ENCODE data around the gene GRIP2. TPM values are rescaled to one million over a fixed set of nuclear protein-coding genes. Genes with fewer than 3 reads are reported as not detected.

The GRIP2 gene
- total and polyA plus RNA-seq, 9 of the 15 experiments (the other 6 are each of a cell fraction or from before 2014, with no cell fraction given): 0.01 TPM; not detected in 7

DNA sequence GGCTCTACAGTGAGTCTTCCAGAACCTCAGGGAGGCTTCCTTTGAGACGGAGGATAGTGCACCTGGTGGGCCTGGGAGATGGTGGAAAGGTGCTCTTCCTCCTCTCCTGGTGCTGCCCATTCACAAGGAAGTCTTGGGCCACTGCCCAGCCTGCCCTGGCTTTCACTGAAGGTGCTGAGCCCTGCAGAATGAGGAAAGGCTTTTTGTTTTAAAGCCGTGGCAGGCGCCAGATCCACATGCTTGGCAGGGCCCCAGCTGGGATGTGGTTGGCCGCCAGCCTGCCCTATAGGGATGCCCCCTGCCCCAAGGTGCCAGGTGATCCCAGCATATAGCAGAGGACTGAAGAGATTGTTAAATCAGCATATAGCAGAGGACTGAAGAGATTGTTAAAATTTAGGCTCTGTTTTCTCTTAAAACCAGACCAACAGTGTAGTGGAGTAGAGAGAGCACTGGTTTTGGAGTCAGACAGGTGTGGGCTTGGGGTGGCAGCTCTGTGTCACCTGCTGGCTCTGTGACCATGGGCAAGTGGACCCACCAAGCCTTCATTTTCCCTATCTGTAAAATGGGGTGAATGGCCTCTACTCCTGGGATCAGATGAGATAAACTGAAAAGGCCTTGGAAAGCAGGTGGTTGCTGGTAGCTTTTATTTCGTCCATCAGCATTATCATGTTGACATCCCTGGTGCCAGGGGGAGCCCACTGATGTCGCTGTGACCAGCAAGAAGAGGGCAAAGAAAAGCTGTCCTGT lies 84.4 kb downstream of the GRIP2 start:
- DNase-seq (ENCODE audit: extremely low read depth in 1 of 4, low spot score in 3 of 4): no peak
- ATAC-seq: no peak
- peaks cover 5 to 9% of the 10 kb centered on the region in 2 experiments; a peak in 3 of 5 replicates for H3K4me1 ChIP-seq (replicated peaks in 1 of 2; ENCODE audit: control insufficient read depth in 2 of 2, insufficient read depth in 2 of 2, low read length in 2 of 2)
- H3K27me3 ChIP-seq (ENCODE audit: control insufficient read depth in 2 of 2, insufficient read depth in 2 of 2, low read length in 2 of 2): no peaks in the 10 kb centered on the region
- H3K79me2 ChIP-seq (ENCODE audit: control insufficient read depth, insufficient read depth, low read length): no peaks in the 10 kb centered on the region
- H4K20me1 ChIP-seq (replicated peaks; ENCODE audit: control insufficient read depth, insufficient read depth, low read length): peaks cover 3% of the 10 kb centered on the region; the same call in 1 of the 2 replicates
- ChIA-PET POLR2A (interaction anchor here (0.6 to 1.2 kb wide), 5 partner anchors 8 to 267 kb away, joined by 3 to 4 read pairs (median 3); no protein-coding TSS in a partner anchor), CTCF (ENCODE audit: low intra/inter-chr PET ratio) (no interaction called here)
- H3K4me2 ChIP-seq (ENCODE audit: insufficient read depth, low read length): no peak overlapping the region
- intact Hi-C loops (cut with micrococcal nuclease) (no loop called here), in situ Hi-C loops (cut with MboI) (no loop called here)
- no TSS peak for BruUV-seq (replicated peaks)
- no peak for FAIRE-seq
- no peaks in the 10 kb centered on the region for H3K9me3 ChIP-seq (replicated peaks; ENCODE audit: control insufficient read depth, insufficient read depth, low read depth, low read length)
- 0 out of 2 replicates have a peak, but pooled peaks have one; percentile 14 for TF ChIP-seq CBX1 (IDR thresholded peaks at IDR 0.05; ENCODE audit: low read depth)
- TF ChIP-seq MYC (IDR thresholded peaks at IDR 0.05; ENCODE audit: low read depth, low read length): no peak
- no peak for TF ChIP-seq MYC (CRISPR knock-in tag; IDR thresholded peaks at IDR 0.05; ENCODE audit: borderline replicate concordance, low read depth)
- TF ChIP-seq, protein P1, sequence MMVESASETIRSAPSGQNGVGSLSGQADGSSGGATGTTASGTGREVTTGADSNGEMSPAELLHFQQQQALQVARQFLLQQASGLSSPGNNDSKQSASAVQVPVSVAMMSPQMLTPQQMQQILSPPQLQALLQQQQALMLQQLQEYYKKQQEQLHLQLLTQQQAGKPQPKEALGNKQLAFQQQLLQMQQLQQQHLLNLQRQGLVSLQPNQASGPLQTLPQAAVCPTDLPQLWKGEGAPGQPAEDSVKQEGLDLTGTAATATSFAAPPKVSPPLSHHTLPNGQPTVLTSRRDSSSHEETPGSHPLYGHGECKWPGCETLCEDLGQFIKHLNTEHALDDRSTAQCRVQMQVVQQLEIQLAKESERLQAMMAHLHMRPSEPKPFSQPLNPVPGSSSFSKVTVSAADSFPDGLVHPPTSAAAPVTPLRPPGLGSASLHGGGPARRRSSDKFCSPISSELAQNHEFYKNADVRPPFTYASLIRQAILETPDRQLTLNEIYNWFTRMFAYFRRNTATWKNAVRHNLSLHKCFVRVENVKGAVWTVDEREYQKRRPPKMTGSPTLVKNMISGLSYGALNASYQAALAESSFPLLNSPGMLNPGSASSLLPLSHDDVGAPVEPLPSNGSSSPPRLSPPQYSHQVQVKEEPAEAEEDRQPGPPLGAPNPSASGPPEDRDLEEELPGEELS (CRISPR knock-in tag; IDR thresholded peaks at IDR 0.05; ENCODE audit: borderline replicate concordance): no peak
- peak; percentile 19 for TF ChIP-seq POLR2B (IDR thresholded peaks at IDR 0.05; ENCODE audit: low read depth, partially characterized antibody)
- TF ChIP-seq SUPT5H (IDR thresholded peaks at IDR 0.05): peak; percentile 47
- peak; percentile 52; the same call in 1 of the 2 replicates for TF ChIP-seq POLR2G (IDR thresholded peaks at IDR 0.05; ENCODE audit: low read depth, low read length)
- peak; percentile 55 for TF ChIP-seq ADNP (tag; IDR thresholded peaks at IDR 0.05)
- TF ChIP-seq BCOR (IDR thresholded peaks at IDR 0.05): peak; percentile 83
- TF ChIP-seq RBM25 (IDR thresholded peaks at IDR 0.05; ENCODE audit: low read depth, low read length, severe bottlenecking): peak; percentile 85
- TF ChIP-seq PTBP1 (IDR thresholded peaks at IDR 0.05; ENCODE audit: low read depth, low read length): peak; percentile 73; the same call in 1 of the 2 replicates
- TF ChIP-seq NONO (IDR thresholded peaks at IDR 0.05; ENCODE audit: low read depth in 2 of 2, low read length in 1 of 2): no peak
- peak; percentile 42 to 55; a peak in 2 of 4 replicates for TF ChIP-seq KDM1A (IDR thresholded peaks at IDR 0.05)
- TF ChIP-seq, protein P2, sequence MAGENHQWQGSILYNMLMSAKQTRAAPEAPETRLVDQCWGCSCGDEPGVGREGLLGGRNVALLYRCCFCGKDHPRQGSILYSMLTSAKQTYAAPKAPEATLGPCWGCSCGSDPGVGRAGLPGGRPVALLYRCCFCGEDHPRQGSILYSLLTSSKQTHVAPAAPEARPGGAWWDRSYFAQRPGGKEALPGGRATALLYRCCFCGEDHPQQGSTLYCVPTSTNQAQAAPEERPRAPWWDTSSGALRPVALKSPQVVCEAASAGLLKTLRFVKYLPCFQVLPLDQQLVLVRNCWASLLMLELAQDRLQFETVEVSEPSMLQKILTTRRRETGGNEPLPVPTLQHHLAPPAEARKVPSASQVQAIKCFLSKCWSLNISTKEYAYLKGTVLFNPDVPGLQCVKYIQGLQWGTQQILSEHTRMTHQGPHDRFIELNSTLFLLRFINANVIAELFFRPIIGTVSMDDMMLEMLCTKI (IDR thresholded peaks at IDR 0.05; ENCODE audit: partially characterized antibody): no peak
- TF ChIP-seq RBM22 (IDR thresholded peaks at IDR 0.05; ENCODE audit: low read depth, low read length, poor library complexity, severe bottlenecking): peak; percentile 75
- no peak for TF ChIP-seq CEBPB (tag; IDR thresholded peaks at IDR 0.05)
- peak; percentile 39 for TF ChIP-seq CHD4 (IDR thresholded peaks at IDR 0.05; ENCODE audit: insufficient read depth, insufficient replicate concordance, low read depth, low read length, poor library complexity, severe bottlenecking)
- TF ChIP-seq, protein P3, sequence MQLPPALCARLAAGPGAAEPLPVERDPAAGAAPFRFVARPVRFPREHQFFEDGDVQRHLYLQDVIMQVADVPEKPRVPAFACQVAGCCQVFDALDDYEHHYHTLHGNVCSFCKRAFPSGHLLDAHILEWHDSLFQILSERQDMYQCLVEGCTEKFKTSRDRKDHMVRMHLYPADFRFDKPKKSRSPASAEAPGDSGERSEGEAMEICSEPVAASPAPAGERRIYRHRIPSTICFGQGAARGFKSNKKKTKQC (CRISPR knock-in tag; IDR thresholded peaks at IDR 0.05): no peak
- peaks cover 100% of the 10 kb centered on the region for H3K36me3 ChIP-seq (ENCODE audit: control insufficient read depth, insufficient read depth, low read length)
- 89% methylated on average over 6 of the region's 6 CpGs for WGBS (ENCODE audit: insufficient coverage, low coverage, missing lambda C conversion rate)
- H3K9me1 ChIP-seq (ENCODE audit: control insufficient read depth, insufficient read depth, low read length): peaks cover 3% of the 10 kb centered on the region
- H2AFZ ChIP-seq (ENCODE audit: low read depth, low read length): no peak overlapping the region
- H3K27ac ChIP-seq (ENCODE audit: extremely low read depth, low read depth, low read length): no peak overlapping the region
- no peak overlapping the region for H3K4me3 ChIP-seq
- H3K9ac ChIP-seq (ENCODE audit: insufficient read depth in 1 of 2, low read depth in 2 of 2, low read length in 2 of 2): peak overlapping the region in 1 of 2 experiments; percentile 30; a peak in 2 of 4 replicates

Data from K562 (cell line).